IPS-20b (cell line): ENCODE results near the gene MMS22L.

ENCODE experiments used
- H3K27ac ChIP-seq: one replicate; pipeline ENCODE4 v1.5.1; 2013; ENCODE audit warnings: low read length
- H3K27me3 ChIP-seq: 2 replicates; pipeline ENCODE4 v1.6.1; 2013; ENCODE audit warnings: mild to moderate bottlenecking, low read length, inconsistent platforms; ENCODE audit not compliant: insufficient read depth
- H3K36me3 ChIP-seq: 2 replicates; pipeline ENCODE4 v1.6.1; 2013; ENCODE audit warnings: low read depth, mild to moderate bottlenecking, inconsistent platforms, low read length, moderate library complexity; ENCODE audit not compliant: insufficient read depth
- H3K4me1 ChIP-seq: 2 replicates; pipeline ENCODE4 v1.6.1; 2013; ENCODE audit warnings: mild to moderate bottlenecking, control low read depth, inconsistent platforms, low read length, moderate library complexity; ENCODE audit not compliant: insufficient read depth
- H3K4me3 ChIP-seq: 2 replicates; pipeline ENCODE4 v1.5.1; 2013; ENCODE audit warnings: mild to moderate bottlenecking, low read length, inconsistent platforms
- H3K9ac ChIP-seq: 2 replicates; pipeline ENCODE4 v1.6.1; 2013; ENCODE audit warnings: low read depth, mild to moderate bottlenecking, inconsistent platforms, low read length, moderate library complexity
- H3K9me3 ChIP-seq: 2 replicates; pipeline ENCODE4 v1.6.1; 2013; ENCODE audit warnings: mild to moderate bottlenecking, low read depth, low read length, inconsistent platforms; ENCODE audit not compliant: insufficient read depth

MMS22L gene

GRCh38 chr6:97218912-97219311 is 64.1 kb downstream of the MMS22L start:
- no peak overlapping the region for H3K27ac ChIP-seq
- H3K9me3 ChIP-seq: no peaks in the 10 kb centered on the region
- no peak overlapping the region for H3K9ac ChIP-seq
- no peaks in the 10 kb centered on the region for H3K27me3 ChIP-seq
- H3K4me1 ChIP-seq: no peaks in the 10 kb centered on the region
- no peak overlapping the region for H3K4me3 ChIP-seq
- H3K36me3 ChIP-seq: peaks cover 3% of the 10 kb centered on the region; the same call in 1 of the 2 replicates

GRCh38 chr6:97215157-97215769 is 67.8 kb downstream of the MMS22L start:
- no peak overlapping the region for H3K4me3 ChIP-seq
- H3K27ac ChIP-seq: no peak overlapping the region
- no peaks in the 10 kb centered on the region for H3K4me1 ChIP-seq
- H3K36me3 ChIP-seq: peaks cover 11% of the 10 kb centered on the region; the same call in 1 of the 2 replicates
- no peaks in the 10 kb centered on the region for H3K27me3 ChIP-seq
- H3K9ac ChIP-seq: no peak overlapping the region
- no peaks in the 10 kb centered on the region for H3K9me3 ChIP-seq

DNA sequence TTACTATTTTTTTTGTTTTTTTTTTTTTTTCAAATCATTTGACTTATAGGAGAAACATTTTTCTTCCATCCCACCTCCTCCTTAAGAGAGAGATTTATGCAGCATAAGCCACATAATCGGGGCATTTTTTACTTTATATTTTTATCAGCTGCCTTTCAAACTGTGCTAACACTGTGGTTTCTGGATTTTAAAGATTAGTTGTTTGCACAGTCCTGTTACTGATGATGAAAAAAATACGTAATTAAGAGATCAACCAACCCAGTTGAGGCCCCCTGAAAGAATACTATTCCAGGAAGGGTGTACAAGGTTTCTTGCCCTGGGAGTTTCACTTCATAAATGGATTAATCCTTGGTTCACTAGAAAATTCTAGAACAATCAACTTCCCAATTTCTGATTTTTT is 68.3 kb downstream of the MMS22L start:
- Histone ChIP-seq H3K4me3 (no peak overlapping the region), H3K9ac (no peak overlapping the region), H3K4me1 (no peaks in the 10 kb centered on the region), H3K27ac (no peak overlapping the region), H3K9me3 (no peaks in the 10 kb centered on the region), H3K27me3 (no peaks in the 10 kb centered on the region), H3K36me3 (peaks cover 11% of the 10 kb centered on the region; the same call in 1 of the 2 replicates)

DNA sequence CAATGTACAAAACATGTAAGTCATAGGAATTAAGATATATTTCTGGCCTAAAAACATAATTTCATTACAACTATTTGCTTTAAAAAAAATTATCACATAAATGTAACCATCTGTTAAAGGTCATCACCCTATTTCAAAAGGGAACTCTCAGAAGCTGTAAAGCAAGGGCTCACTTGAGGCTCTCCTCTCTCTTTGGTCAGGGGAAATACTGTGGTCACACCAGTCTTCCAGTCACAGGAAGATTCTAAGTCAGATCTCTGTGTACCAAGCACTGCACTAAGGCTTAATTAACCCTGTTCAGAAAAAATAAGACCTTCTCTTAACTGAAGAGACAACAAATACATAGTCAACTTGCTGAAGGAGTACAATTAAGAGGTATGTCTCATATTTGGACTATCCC is 75.6 kb downstream of the MMS22L start:
- Histone ChIP-seq H3K9me3 (no peaks in the 10 kb centered on the region), H3K27me3 (no peaks in the 10 kb centered on the region), H3K9ac (no peak overlapping the region), H3K4me1 (peaks cover 7% of the 10 kb centered on the region; the same call in 1 of the 2 replicates), H3K36me3 (peaks cover 6% of the 10 kb centered on the region; the same call in 1 of the 2 replicates), H3K27ac (no peak overlapping the region), H3K4me3 (no peak overlapping the region)

DNA sequence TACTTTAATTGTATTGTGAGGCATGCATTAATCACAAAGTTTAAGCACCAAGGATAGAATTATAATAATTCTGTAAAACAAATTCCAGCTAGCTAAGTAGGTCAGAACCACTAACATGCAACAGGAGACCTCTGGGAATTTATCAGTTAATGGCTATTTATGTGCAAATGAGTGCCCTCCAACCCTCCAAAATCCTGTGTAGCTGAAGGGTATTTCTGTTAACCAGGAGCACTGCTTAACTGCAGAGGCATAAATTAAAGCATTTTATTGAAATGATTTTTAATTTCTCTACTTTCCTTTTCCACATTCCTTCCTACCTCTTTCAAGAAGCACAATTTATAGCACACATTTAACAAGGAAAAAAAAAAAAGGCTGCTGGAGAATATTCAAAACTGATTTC is 77.0 kb downstream of the MMS22L start:
- Histone ChIP-seq H3K9me3 (no peaks in the 10 kb centered on the region), H3K36me3 (0 out of 2 replicates have a peak, but pooled peaks cover 4% of the 10 kb centered on the region), H3K4me1 (peaks cover 7% of the 10 kb centered on the region; the same call in 1 of the 2 replicates), H3K27ac (no peak overlapping the region), H3K4me3 (no peak overlapping the region), H3K27me3 (no peaks in the 10 kb centered on the region), H3K9ac (no peak overlapping the region)

- no peak overlapping the region for H3K4me3 ChIP-seq
- no peaks in the 10 kb centered on the region for H3K27me3 ChIP-seq
- no peak overlapping the region for H3K9ac ChIP-seq
- peaks cover 7% of the 10 kb centered on the region; the same call in 1 of the 2 replicates for H3K4me1 ChIP-seq
- no peaks in the 10 kb centered on the region for H3K36me3 ChIP-seq
- no peak overlapping the region for H3K27ac ChIP-seq
- no peaks in the 10 kb centered on the region for H3K9me3 ChIP-seq
Measured at GRCh38 chr6:97203343-97203742, 79.7 kb downstream of the MMS22L start.

GRCh38 chr6:97198046-97198565 is 84.9 kb downstream of the MMS22L start:
- no peaks in the 10 kb centered on the region; the same call in 1 of the 2 replicates for H3K9me3 ChIP-seq
- no peak overlapping the region for H3K9ac ChIP-seq
- H3K27me3 ChIP-seq: no peaks in the 10 kb centered on the region
- no peak overlapping the region for H3K4me3 ChIP-seq
- H3K27ac ChIP-seq: no peak overlapping the region
- no peaks in the 10 kb centered on the region for H3K4me1 ChIP-seq
- H3K36me3 ChIP-seq: peaks cover 5% of the 10 kb centered on the region; the same call in 1 of the 2 replicates

- no peaks in the 10 kb centered on the region for H3K4me1 ChIP-seq
- no peaks in the 10 kb centered on the region for H3K27me3 ChIP-seq
- H3K36me3 ChIP-seq: peaks cover 5% of the 10 kb centered on the region; the same call in 1 of the 2 replicates
- no peak overlapping the region for H3K9ac ChIP-seq
- H3K9me3 ChIP-seq: no peaks in the 10 kb centered on the region; the same call in 1 of the 2 replicates
- no peak overlapping the region for H3K4me3 ChIP-seq
- no peak overlapping the region for H3K27ac ChIP-seq
Measured at GRCh38 chr6:97195117-97195516, 87.9 kb downstream of the MMS22L start.

DNA sequence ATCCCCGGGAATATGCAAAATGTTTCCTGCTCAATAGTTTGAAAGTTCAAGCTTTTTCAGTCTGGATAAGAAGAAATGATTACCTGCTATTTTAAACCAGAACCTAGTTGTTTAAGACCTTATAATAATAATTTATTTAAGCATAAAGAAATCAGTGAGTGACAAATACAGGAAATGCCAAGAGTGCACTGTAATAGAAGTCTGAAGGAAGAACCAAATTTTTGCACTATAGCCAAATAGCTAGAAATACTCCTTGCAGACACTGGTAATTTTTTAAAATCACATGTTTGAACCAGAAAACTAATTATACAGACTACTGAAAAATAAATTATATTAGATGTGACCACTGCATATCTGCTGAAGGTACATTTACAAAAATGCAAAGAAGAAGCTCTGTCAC is 93.2 kb downstream of the MMS22L start:
- Histone ChIP-seq H3K4me3 (no peak overlapping the region), H3K4me1 (no peaks in the 10 kb centered on the region), H3K27ac (no peak overlapping the region), H3K36me3 (peaks cover 12% of the 10 kb centered on the region; the same call in 1 of the 2 replicates), H3K9me3 (no peaks in the 10 kb centered on the region), H3K27me3 (no peaks in the 10 kb centered on the region), H3K9ac (no peak overlapping the region)

DNA sequence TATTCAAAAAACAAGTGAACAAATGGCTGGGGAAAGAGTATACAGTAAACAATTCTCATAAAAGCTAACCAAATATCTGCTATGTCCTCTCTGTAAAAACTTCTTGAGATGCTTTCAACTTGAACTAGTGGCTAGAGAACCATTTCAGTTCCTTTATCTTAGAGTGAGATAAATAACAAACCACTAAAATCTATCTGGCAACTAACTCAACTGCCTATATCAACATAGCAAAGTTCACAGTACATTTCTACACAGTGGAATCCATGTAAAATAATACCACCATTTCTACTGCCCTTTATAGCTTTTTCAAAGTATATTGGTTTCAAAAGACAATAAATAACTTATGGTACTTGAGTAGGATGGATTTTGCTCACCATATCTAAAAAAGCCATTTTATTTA is 95.1 kb downstream of the MMS22L start:
- H3K4me3 ChIP-seq: no peak overlapping the region
- no peak overlapping the region for H3K27ac ChIP-seq
- H3K27me3 ChIP-seq: no peaks in the 10 kb centered on the region
- no peaks in the 10 kb centered on the region for H3K4me1 ChIP-seq
- H3K9ac ChIP-seq: no peak overlapping the region
- H3K36me3 ChIP-seq: peaks cover 13% of the 10 kb centered on the region; the same call in 1 of the 2 replicates
- no peaks in the 10 kb centered on the region for H3K9me3 ChIP-seq

DNA sequence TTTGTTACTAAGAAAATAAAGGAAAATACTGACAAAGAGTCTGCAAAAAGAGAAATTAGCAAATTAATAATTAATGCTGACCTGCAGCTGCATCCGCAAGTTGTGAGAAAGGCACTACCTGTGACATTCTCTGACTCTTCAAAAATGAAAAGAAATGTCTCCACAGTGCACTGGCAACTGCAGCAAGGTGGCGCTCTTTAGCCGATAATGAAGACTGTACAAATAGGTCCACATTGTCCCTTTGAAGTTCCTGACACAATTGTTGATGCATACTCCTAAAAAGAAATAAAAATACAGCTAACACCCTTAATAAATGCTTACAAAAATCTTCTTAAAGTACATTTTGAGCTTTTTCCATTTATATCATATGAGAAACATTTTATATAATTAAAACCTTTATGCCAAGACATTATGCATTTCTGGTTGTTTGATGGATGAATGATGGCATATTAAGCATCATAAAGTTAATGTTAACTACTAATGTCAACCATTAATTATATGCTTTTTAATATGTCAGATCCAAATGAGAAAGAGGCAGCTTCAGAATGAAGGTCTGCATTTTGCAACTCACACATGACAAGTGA is 96.5 kb downstream of the MMS22L start:
- Histone ChIP-seq H3K4me1 (no peaks in the 10 kb centered on the region), H3K9me3 (no peaks in the 10 kb centered on the region), H3K27me3 (no peaks in the 10 kb centered on the region), H3K9ac (no peak overlapping the region), H3K27ac (no peak overlapping the region), H3K4me3 (no peak overlapping the region), H3K36me3 (peaks cover 18% of the 10 kb centered on the region; the same call in 1 of the 2 replicates)

GRCh38 chr6:97177905-97178304 is 105.1 kb downstream of the MMS22L start:
- Histone ChIP-seq H3K36me3 (peaks cover 39% of the 10 kb centered on the region), H3K4me1 (no peaks in the 10 kb centered on the region), H3K9ac (no peak overlapping the region), H3K27me3 (no peaks in the 10 kb centered on the region), H3K9me3 (no peaks in the 10 kb centered on the region), H3K4me3 (no peak overlapping the region), H3K27ac (no peak overlapping the region)
